B cell (primary cell): ENCODE data around the gene SLC2A9.

Experiments
- CTCF ChIP-seq: fragments of 200-600 bp; IDR thresholded peaks from one replicate; pipeline ENCODE4 v1.8.0; 2022; ENCODE audit warnings: antibody characterized with exemption, mild to moderate bottlenecking
- EZH2 ChIP-seq: IDR thresholded peaks from 2 replicates; pipeline ENCODE4 v1.6.1; 2012; ENCODE audit warnings: borderline replicate concordance, low read depth, mild to moderate bottlenecking, moderate library complexity, low read length; ENCODE audit not compliant: insufficient read depth, poor library complexity, severe bottlenecking

- no peak for TF ChIP-seq CTCF
- no peak for TF ChIP-seq EZH2
Measured at GRCh38 chr4:9927341-9928007, 93.8 kb downstream of the SLC2A9 start.
